CD14-positive monocyte (primary cell): Measurements from ENCODE around the gene GKAP1. TPM values are rescaled to one million over a fixed set of nuclear protein-coding genes. Genes with fewer than 3 reads are reported as not detected.

ENCODE experiments used
- DNase-seq, 3 donors: peaks; one replicate each; pipeline ENCODE4 v3.0.0-alpha.2; 2011 to 2022
- H2AFZ ChIP-seq: 2 replicates; pipeline ENCODE4 v1.6.0; 2012; ENCODE audit warnings: mild to moderate bottlenecking, low read depth, low read length, inconsistent platforms; ENCODE audit not compliant: insufficient read depth, poor library complexity, severe bottlenecking
- H3K27ac ChIP-seq, 2 donors: 1 replicate in 1 of 2; 2 replicates in 1 of 2; pipeline ENCODE4 v1.5.1; 2012 to 2013; ENCODE audit warnings: low read length in 2 of 2, control low read depth in 1 of 2, inconsistent platforms in 1 of 2, low read depth in 1 of 2, mild to moderate bottlenecking in 1 of 2
- H3K27me3 ChIP-seq, 2 donors: one replicate each; pipeline versions ENCODE4 v1.6.0 to v1.6.1; 2011 to 2013; ENCODE audit warnings: low read length in 2 of 2; ENCODE audit not compliant: control insufficient read depth in 2 of 2, insufficient read depth in 2 of 2
- H3K36me3 ChIP-seq, 2 donors: replicated peaks in 1 of 2; 1 replicate in 1 of 2; 2 replicates in 1 of 2; pipeline versions ENCODE4 v1.5.1 to v1.6.1; 2012 to 2013; ENCODE audit warnings: low read length in 2 of 2, control low read depth in 1 of 2, inconsistent platforms in 1 of 2, mild to moderate bottlenecking in 1 of 2; ENCODE audit not compliant: insufficient read depth in 2 of 2, control insufficient read depth in 1 of 2
- H3K4me1 ChIP-seq, 2 donors: 1 replicate in 1 of 2; 2 replicates in 1 of 2; pipeline versions ENCODE4 v1.5.1 to v1.6.1; 2012 to 2013; ENCODE audit warnings: low read length in 2 of 2, control low read depth in 1 of 2, inconsistent platforms in 1 of 2, mild to moderate bottlenecking in 1 of 2, moderate library complexity in 1 of 2; ENCODE audit not compliant: insufficient read depth in 2 of 2, control insufficient read depth in 1 of 2
- H3K4me2 ChIP-seq: replicated peaks from 2 replicates; pipeline ENCODE3; 2012; ENCODE audit warnings: low read length, moderate library complexity, mild to moderate bottlenecking; ENCODE audit not compliant: poor library complexity, severe bottlenecking; ENCODE audit errors: extremely low read depth
- H3K4me3 ChIP-seq, 3 experiments: fragments of 200-600 bp in 1 of 3; sonication (generic) in 1 of 3; replicated peaks in 1 of 3; 1 replicate in 2 of 3; 2 replicates in 1 of 3; pipeline ENCODE4 v1.5.1; 2011 to 2013; ENCODE audit warnings: low read length in 3 of 3, mild to moderate bottlenecking in 3 of 3, control low read depth in 2 of 3, low read depth in 2 of 3, inconsistent platforms in 1 of 3, moderate library complexity in 1 of 3
- H3K79me2 ChIP-seq: 2 replicates; pipeline ENCODE4 v1.6.0; 2012; ENCODE audit warnings: mild to moderate bottlenecking, control low read depth, inconsistent platforms, low read length, moderate library complexity; ENCODE audit not compliant: insufficient read depth
- H3K9ac ChIP-seq: 2 replicates; pipeline ENCODE4 v1.6.0; 2017; ENCODE audit warnings: low read length, mild to moderate bottlenecking; ENCODE audit not compliant: insufficient read depth, poor library complexity, severe bottlenecking
- H3K9me3 ChIP-seq, 2 donors: replicated peaks in 1 of 2; 1 replicate in 1 of 2; 2 replicates in 1 of 2; pipeline versions ENCODE4 v1.5.1 to v1.6.1; 2012 to 2013; ENCODE audit warnings: low read length in 2 of 2, control low read depth in 1 of 2; ENCODE audit not compliant: control insufficient read depth in 1 of 2, insufficient read depth in 1 of 2
- H4K20me1 ChIP-seq: 2 replicates; pipeline ENCODE4 v1.6.0; 2012; ENCODE audit warnings: mild to moderate bottlenecking, low read length, control low read depth, moderate library complexity; ENCODE audit not compliant: insufficient read depth
- H3K27ac Mint-ChIP-seq, 7 donors: one replicate each; pipeline ENCODE4 v1.8.0; 2020; ENCODE audit warnings: mild to moderate bottlenecking in 7 of 7, mixed read lengths in 7 of 7, moderate library complexity in 6 of 7, inconsistent platforms in 2 of 7
- H3K27me3 Mint-ChIP-seq, 3 donors: one replicate each; pipeline ENCODE4 v1.8.0; 2021 to 2022; ENCODE audit warnings: low read depth in 3 of 3, mild to moderate bottlenecking in 3 of 3, mixed read lengths in 3 of 3, moderate library complexity in 3 of 3, inconsistent platforms in 1 of 3
- H3K36me3 Mint-ChIP-seq, 2 donors: one replicate each; pipeline ENCODE4 v1.8.0; 2020; ENCODE audit warnings: mixed read lengths in 2 of 2, inconsistent platforms in 1 of 2, mild to moderate bottlenecking in 1 of 2
- H3K4me1 Mint-ChIP-seq: one replicate; pipeline ENCODE4 v1.8.0; 2020; ENCODE audit warnings: mild to moderate bottlenecking, mixed read lengths
- H3K4me3 Mint-ChIP-seq, 2 donors: one replicate each; pipeline ENCODE4 v1.8.0; 2020; ENCODE audit warnings: mild to moderate bottlenecking in 2 of 2, mixed read lengths in 2 of 2, moderate library complexity in 1 of 2
- H3K9me3 Mint-ChIP-seq, 7 donors: one replicate each; pipeline ENCODE4 v1.8.0; 2020 to 2022; ENCODE audit warnings: mixed read lengths in 7 of 7, mild to moderate bottlenecking in 6 of 7, moderate library complexity in 6 of 7, inconsistent platforms in 2 of 7
- CTCF ChIP-seq: fragments of 200-600 bp; IDR thresholded peaks from one replicate; pipeline ENCODE4 v1.8.0; 2022; ENCODE audit warnings: antibody characterized with exemption, mild to moderate bottlenecking
- WGBS: methylation state at CpG from one replicate; pipeline ENCODE4 v1.1.5; 2013; ENCODE audit warnings: missing lambda C conversion rate; ENCODE audit not compliant: insufficient coverage; 5-methylcytosine and 5-hydroxymethylcytosine counted together
- intact Hi-C, 2 donors: fragments of 100-400 bp; cut with micrococcal nuclease; formaldehyde crosslinking; loops; one replicate each; pipeline versions ENCODE4 v1.15.0 to v1.15.1; 2023
- polyA plus RNA-seq, 3 donors: library from polyadenylated mRNA; depleted of rRNA in 1 of 3; unstranded in 2 of 3; stranded (reverse) in 1 of 3; fragments of 300-500 nt in 2 of 3; fragments of >200 nt in 1 of 3; fragmentation: Illumina TruSeq in 2 of 3; gene quantifications; 1 replicate in 2 of 3; 2 replicates in 1 of 3; pipeline ENCODE4 v1.2.3, GENCODE V29; 2012 to 2021

Gene GKAP1
- polyA plus RNA-seq, 3 donors: 0.71 to 1.5 (median 1.4) TPM

- Histone ChIP-seq H3K27ac (no peak overlapping the region), H3K4me2 (no peak overlapping the region), H3K4me3 (no peak overlapping the region), H3K27me3 (no peaks in the 10 kb centered on the region), H4K20me1 (peaks cover 99% of the 10 kb centered on the region), H2AFZ (no peak overlapping the region), H3K79me2 (peaks cover 100% of the 10 kb centered on the region), H3K9me3 (no peaks in the 10 kb centered on the region), H3K36me3 (no peaks in the 10 kb centered on the region), H3K9ac (no peak overlapping the region), H3K4me1 (peaks cover 4 to 17% of the 10 kb centered on the region in 2 donors)
- H3K27ac Mint-ChIP-seq: no peak overlapping the region
- H3K36me3 Mint-ChIP-seq: peaks cover 0 to 11% of the 10 kb centered on the region in 2 donors
- H3K4me3 Mint-ChIP-seq: no peak overlapping the region
- no peaks in the 10 kb centered on the region for H3K9me3 Mint-ChIP-seq
- H3K27me3 Mint-ChIP-seq: no peaks in the 10 kb centered on the region
- 67% methylated on average over 1 of the region's 3 CpGs for WGBS
- no peak for TF ChIP-seq CTCF
- no peak for DNase-seq
- H3K4me1 Mint-ChIP-seq: peaks cover 47% of the 10 kb centered on the region
- intact Hi-C loops: loop anchor here in 1 of 2 donors (10.0 kb wide), 2 partner anchors 225 to 285 kb away; partner anchors contain the start of genes HNRNPK, KIF27 and RMI1
Observed at GRCh38 chr9:83699615-83700014, 118.0 kb downstream of the GKAP1 start.

- WGBS: 100% methylated on average over 2 of the region's 4 CpGs
- no peak overlapping the region for H3K9ac ChIP-seq
- peaks cover 100% of the 10 kb centered on the region for H3K79me2 ChIP-seq
- no peak overlapping the region for H2AFZ ChIP-seq
- H3K36me3 ChIP-seq: no peaks in the 10 kb centered on the region
- peaks cover 4 to 17% of the 10 kb centered on the region in 2 donors for H3K4me1 ChIP-seq
- no peak for TF ChIP-seq CTCF
- peaks cover 99% of the 10 kb centered on the region for H4K20me1 ChIP-seq
- no peaks in the 10 kb centered on the region for H3K9me3 ChIP-seq
- no peak overlapping the region for H3K4me3 ChIP-seq
- Mint-ChIP-seq H3K36me3 (peaks cover 0 to 6% of the 10 kb centered on the region in 2 donors), H3K4me3 (no peak overlapping the region), H3K27me3 (no peaks in the 10 kb centered on the region), H3K27ac (peak overlapping the region in 2 of 7 donors; percentile 6 to 43), H3K4me1 (peaks cover 46% of the 10 kb centered on the region), H3K9me3 (no peaks in the 10 kb centered on the region)
- no peaks in the 10 kb centered on the region for H3K27me3 ChIP-seq
- H3K27ac ChIP-seq: peak overlapping the region in 1 of 2 donors; percentile 33
- no peak overlapping the region for H3K4me2 ChIP-seq
- intact Hi-C loops: no loop called here
- no peak for DNase-seq
Observed at GRCh38 chr9:83698976-83699585, 118.5 kb downstream of the GKAP1 start.
